H1 (cell line): Measurements from ENCODE around the gene SSMEM1. TPM values are rescaled to one million over a fixed set of nuclear protein-coding genes. Genes with fewer than 3 reads are reported as not detected.

Source experiments
- CTCF ChIA-PET: fragments of 300-600 bp; sonication (Branson Sonifier 250); formaldehyde crosslinking; loops from one replicate; lab custom pipeline; 2021; ENCODE audit not compliant: partially characterized antibody; lab: Charles Lee
- POLR2A ChIA-PET: fragments of 300-600 bp; sonication (Branson Sonifier 250); formaldehyde crosslinking; loops from one replicate; lab custom pipeline; 2021; ENCODE audit warnings: inconsistent platforms; ENCODE audit not compliant: partially characterized antibody; lab: Charles Lee
- DNase-seq, 2 experiments: peaks; one replicate each; pipeline versions ENCODE4 v3.0.0 to v3.0.0-alpha.2; 2010 to 2022; ENCODE audit warnings: low spot score in 2 of 2, low read depth in 1 of 2, mixed read lengths in 1 of 2
- FAIRE-seq: peaks from 2 replicates; lab custom pipeline; 2011; peaks lifted over from hg19 to GRCh38; lab: Jason Lieb, UNC
- H2AFZ ChIP-seq: 2 replicates; pipeline ENCODE4 v1.8.1; 2012; ENCODE audit warnings: low read length, inconsistent platforms
- H2AK5ac ChIP-seq: 2 replicates; pipeline ENCODE4 v1.6.1; 2013; ENCODE audit warnings: low read depth, low read length
- H2BK120ac ChIP-seq: replicated peaks from 2 replicates; pipeline ENCODE3; 2013; ENCODE audit warnings: low read depth, low read length, inconsistent platforms
- H2BK12ac ChIP-seq: 2 replicates; pipeline ENCODE4 v1.6.1; 2013; ENCODE audit warnings: low read depth, low read length
- H2BK15ac ChIP-seq: 2 replicates; pipeline ENCODE4 v1.6.1; 2013; ENCODE audit warnings: low read length
- H2BK20ac ChIP-seq: 2 replicates; pipeline ENCODE4 v1.6.1; 2013; ENCODE audit warnings: low read length
- H2BK5ac ChIP-seq: 2 replicates; pipeline ENCODE4 v1.6.1; 2013; ENCODE audit warnings: low read depth, low read length
- H3K14ac ChIP-seq: 2 replicates; pipeline ENCODE4 v1.6.1; 2013; ENCODE audit warnings: inconsistent platforms; ENCODE audit not compliant: insufficient read length
- H3K18ac ChIP-seq: 2 replicates; pipeline ENCODE4 v1.6.1; 2013; ENCODE audit warnings: low read length; ENCODE audit errors: extremely low read depth
- H3K23ac ChIP-seq: 2 replicates; pipeline ENCODE4 v1.6.1; 2013; ENCODE audit warnings: inconsistent platforms; ENCODE audit not compliant: insufficient read length
- H3K23me2 ChIP-seq: 2 replicates; pipeline ENCODE4 v1.6.1; 2013; ENCODE audit warnings: low read depth, low read length
- H3K27ac ChIP-seq: 2 replicates; pipeline ENCODE4 v1.6.1; 2011; ENCODE audit warnings: low read depth, low read length, inconsistent platforms
- H3K27me3 ChIP-seq, 4 experiments: replicated peaks in 1 of 4; 1 replicate in 1 of 4; 2 replicates in 3 of 4; pipeline versions ENCODE4 v1.6.1 to v1.8.1; 2011 to 2013; ENCODE audit warnings: low read length in 3 of 4, mild to moderate bottlenecking in 3 of 4, inconsistent platforms in 2 of 4, mixed read lengths in 2 of 4, moderate library complexity in 1 of 4; ENCODE audit not compliant: control insufficient read depth in 3 of 4, insufficient read depth in 3 of 4; ENCODE audit errors: extremely low read depth in 1 of 4
- H3K36me3 ChIP-seq, 4 experiments: 2 replicates each; pipeline versions ENCODE4 v1.6.1 to v1.8.1; 2011 to 2013; ENCODE audit warnings: mild to moderate bottlenecking in 4 of 4, low read length in 3 of 4, moderate library complexity in 2 of 4, control low read depth in 1 of 4, inconsistent platforms in 1 of 4; ENCODE audit not compliant: insufficient read depth in 4 of 4, control insufficient read depth in 2 of 4
- H3K4ac ChIP-seq: replicated peaks from 2 replicates; pipeline ENCODE3; 2013; ENCODE audit warnings: low read length, low read depth, mixed read lengths, inconsistent platforms; ENCODE audit not compliant: insufficient read length
- H3K4me1 ChIP-seq, 4 experiments: replicated peaks in 1 of 4; 1 replicate in 1 of 4; 2 replicates in 3 of 4; pipeline versions ENCODE4 v1.6.1 to v1.8.1; 2011 to 2013; ENCODE audit warnings: low read length in 3 of 4, inconsistent platforms in 2 of 4, mixed read lengths in 1 of 4; ENCODE audit not compliant: insufficient read depth in 4 of 4, control insufficient read depth in 3 of 4
- H3K4me2 ChIP-seq, 2 experiments: 2 replicates each; pipeline versions ENCODE4 v1.6.1 to v1.8.1; 2011 to 2013; ENCODE audit warnings: low read depth in 2 of 2, low read length in 2 of 2, control low read depth in 1 of 2, inconsistent platforms in 1 of 2, mild to moderate bottlenecking in 1 of 2; ENCODE audit not compliant: insufficient read depth in 1 of 2
- H3K4me3 ChIP-seq, 4 experiments: fragments of 200-600, 300-600 bp in 1 of 4; sonication (generic), shearing (Covaris generic), sonication (Bioruptor Twin) in 1 of 4; 2 replicates each; pipeline versions ENCODE4 v1.5.1 to v1.8.1; 2011 to 2016; ENCODE audit warnings: low read length in 4 of 4, low read depth in 3 of 4, control low read depth in 2 of 4, inconsistent platforms in 2 of 4, mild to moderate bottlenecking in 2 of 4, mixed read lengths in 1 of 4, moderate library complexity in 1 of 4; ENCODE audit not compliant: insufficient read depth in 2 of 4; ENCODE audit errors: extremely low read depth in 1 of 4
- H3K56ac ChIP-seq: replicated peaks from 2 replicates; pipeline ENCODE3; 2013; ENCODE audit warnings: low read depth, mild to moderate bottlenecking, mixed read lengths, low read length, inconsistent platforms; ENCODE audit not compliant: insufficient read length
- H3K79me1 ChIP-seq: 2 replicates; pipeline ENCODE4 v1.6.1; 2013; ENCODE audit warnings: low read depth, low read length, control low read depth
- H3K79me2 ChIP-seq, 2 experiments: 2 replicates each; pipeline versions ENCODE4 v1.6.1 to v1.8.1; 2012 to 2013; ENCODE audit warnings: low read length in 2 of 2, mild to moderate bottlenecking in 2 of 2, inconsistent platforms in 1 of 2; ENCODE audit not compliant: insufficient read depth in 2 of 2, control insufficient read depth in 1 of 2
- H3K9ac ChIP-seq, 4 experiments: replicated peaks in 1 of 4; 1 replicate in 1 of 4; 2 replicates in 3 of 4; pipeline versions ENCODE4 v1.6.1 to v1.8.1; 2011 to 2013; ENCODE audit warnings: low read depth in 3 of 4, low read length in 3 of 4, control low read depth in 2 of 4, mild to moderate bottlenecking in 2 of 4, moderate library complexity in 2 of 4, inconsistent platforms in 1 of 4; ENCODE audit errors: extremely low read depth in 1 of 4
- H3K9me3 ChIP-seq, 2 experiments: 2 replicates each; pipeline versions ENCODE4 v1.6.1 to v1.8.1; 2012 to 2013; ENCODE audit warnings: mild to moderate bottlenecking in 2 of 2, moderate library complexity in 2 of 2, control low read depth in 1 of 2, inconsistent platforms in 1 of 2, low read depth in 1 of 2, low read length in 1 of 2, mixed read lengths in 1 of 2; ENCODE audit not compliant: insufficient read depth in 2 of 2
- H4K20me1 ChIP-seq, 2 experiments: replicated peaks in 1 of 2; 2 replicates each; pipeline versions ENCODE3 to v1.8.1; 2011 to 2013; ENCODE audit warnings: inconsistent platforms in 2 of 2, low read length in 2 of 2, mild to moderate bottlenecking in 1 of 2; ENCODE audit not compliant: insufficient read depth in 2 of 2, control insufficient read depth in 1 of 2
- H4K5ac ChIP-seq: 2 replicates; pipeline ENCODE4 v1.6.1; 2013; ENCODE audit warnings: low read length, low read depth, mixed read lengths, inconsistent platforms; ENCODE audit not compliant: insufficient read length
- H4K8ac ChIP-seq: 2 replicates; pipeline ENCODE4 v1.8.0; 2013; ENCODE audit warnings: mild to moderate bottlenecking, moderate library complexity, low read length, inconsistent platforms; ENCODE audit not compliant: insufficient read depth; ENCODE audit errors: extremely low read depth
- H4K91ac ChIP-seq: replicated peaks from 2 replicates; pipeline ENCODE3; 2013; ENCODE audit warnings: low read length, mixed read lengths, inconsistent platforms; ENCODE audit not compliant: insufficient read length
- ASH2L ChIP-seq: fragments of 200-600, 300-600 bp; sonication (generic); IDR thresholded peaks from one replicate; pipeline ENCODE4 v1.7.1; 2017; ENCODE audit warnings: low read length
- CEBPB ChIP-seq: IDR thresholded peaks from 2 replicates; pipeline ENCODE4 v1.6.1; 2012; ENCODE audit warnings: low read depth, low read length
- HDAC6 ChIP-seq: IDR thresholded peaks from one replicate; pipeline ENCODE4 v1.7.1; 2012; ENCODE audit warnings: low read depth, mild to moderate bottlenecking, inconsistent platforms, low read length, moderate library complexity
- KDM4A ChIP-seq: IDR thresholded peaks from one replicate; pipeline ENCODE4 v1.7.1; 2012; ENCODE audit warnings: low read depth, mild to moderate bottlenecking, moderate library complexity, low read length, inconsistent platforms; ENCODE audit not compliant: severe bottlenecking
- KDM5A ChIP-seq: fragments of 200-600 bp; IDR thresholded peaks from 2 replicates; pipeline ENCODE4 v1.7.1; 2012; ENCODE audit warnings: mild to moderate bottlenecking, low read length, inconsistent platforms, mixed read lengths
- RAD21 ChIP-seq, 2 experiments: IDR thresholded peaks in 1 of 2; conservative IDR thresholded peaks in 1 of 2; 2 replicates each; pipeline ENCODE4 v1.6.1; 2011; ENCODE audit warnings: low read depth in 2 of 2, low read length in 2 of 2, improper control_type of control experiment in 1 of 2, inconsistent platforms in 1 of 2, mild to moderate bottlenecking in 1 of 2, moderate library complexity in 1 of 2
- RNF2 ChIP-seq: fragments of 200-900, 300-1000 bp; sonication (generic); IDR thresholded peaks from 2 replicates; pipeline ENCODE4 v1.7.1; 2016; ENCODE audit warnings: borderline replicate concordance, low read depth, mild to moderate bottlenecking, antibody characterized with exemption, low read length; ENCODE audit not compliant: poor library complexity, severe bottlenecking; ENCODE audit errors: missing control alignments
- RXRA ChIP-seq: IDR thresholded peaks from 2 replicates; pipeline ENCODE4 v1.6.1; 2011; ENCODE audit warnings: low read depth, mild to moderate bottlenecking, low read length, moderate library complexity; ENCODE audit not compliant: insufficient read depth
- SP1 ChIP-seq: IDR thresholded peaks from 2 replicates; pipeline ENCODE4 v1.6.1; 2011; ENCODE audit warnings: low read depth, low read length
- TAF7 ChIP-seq: optimal IDR thresholded peaks from 2 replicates; pipeline ENCODE3; 2011; ENCODE audit warnings: low read depth, mild to moderate bottlenecking, inconsistent platforms, low read length, moderate library complexity, borderline replicate concordance
- WGBS, 2 experiments: shearing (Covaris generic) in 1 of 2; methylation state at CpG; one replicate each; pipeline versions ENCODE4 v1.1.6 to v1.1.7; 2013 to 2015; ENCODE audit warnings: low lambda C conversion rate in 2 of 2, mixed read lengths in 2 of 2, inconsistent platforms in 1 of 2, low coverage in 1 of 2, missing lambda C conversion rate in 1 of 2; ENCODE audit not compliant: insufficient replicate concordance in 2 of 2, insufficient coverage in 1 of 2, insufficient read length in 1 of 2; ENCODE audit errors: extremely low coverage in 1 of 2, missing lambda C conversion rate in 1 of 2; 5-methylcytosine and 5-hydroxymethylcytosine counted together
- polyA plus RNA-seq, 7 experiments: library from polyadenylated mRNA; depleted of rRNA in 3 of 7; stranded (reverse) in 5 of 7; unstranded in 2 of 7; fragments of >200 nt in 5 of 7; fragments of 200-250 nt in 2 of 7; gene quantifications; 1 replicate in 5 of 7; 2 replicates in 1 of 7; 4 replicates in 1 of 7; pipeline versions ENCODE4 v1.2.1 to v1.2.3, GENCODE V29; 2011 to 2013; ENCODE audit warnings: missing spikeins in 2 of 7, mixed read lengths in 2 of 7
- total RNA-seq: library from RNA; stranded (reverse); fragmentation: NEBNext Ultra II Directional; extraction: Animal tissue kit (Norgen Biotek cat#: 25700); gene quantifications from 2 replicates; pipeline ENCODE4 v1.2.1, GENCODE V29; 2021
- TF ChIP-seq, protein P1 (sequence below): IDR thresholded peaks from 2 replicates; pipeline ENCODE4 v1.6.1; 2011; ENCODE audit warnings: low read length, improper control_type of control experiment
- TF ChIP-seq, protein P2 (sequence below): IDR thresholded peaks from 2 replicates; pipeline ENCODE4 v1.6.1; 2011; ENCODE audit warnings: low read depth, mild to moderate bottlenecking, low read length; ENCODE audit not compliant: insufficient read depth

Gene SSMEM1
- total and polyA plus RNA-seq, 2 of the 8 experiments (the other 6 are each of a cell fraction or from before 2014, with no cell fraction given): not detected

DNA sequence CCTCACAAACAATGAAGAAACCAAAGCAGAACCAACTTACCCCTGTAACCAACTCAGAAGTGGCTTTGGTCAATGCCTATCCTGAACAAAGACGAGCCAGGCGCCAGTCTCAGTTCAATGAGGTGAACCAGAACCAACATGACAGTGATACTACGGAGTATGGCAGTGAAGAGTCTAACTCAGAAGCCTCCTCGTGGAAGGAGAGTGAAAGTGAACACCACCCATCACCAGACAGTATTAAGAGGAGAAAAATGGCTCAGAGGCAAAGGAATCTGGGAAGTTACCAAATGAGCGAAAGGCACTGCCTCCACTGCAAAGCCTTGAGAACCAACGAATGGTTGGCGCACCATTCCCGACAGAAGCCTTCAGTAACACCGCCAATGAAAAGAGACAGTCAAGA is 8.4 kb downstream of the SSMEM1 start:
- no peaks in the 10 kb centered on the region for H3K9me3 ChIP-seq
- no peak overlapping the region for H3K23ac ChIP-seq
- H4K91ac ChIP-seq: no peak overlapping the region
- H2AK5ac ChIP-seq: no peak overlapping the region
- WGBS, 2 experiments: 90% methylated on average over 9 of the region's 9 CpGs; no CpG with 5 or more reads in 1 of the 2 experiments
- H2BK20ac ChIP-seq: no peak overlapping the region
- no peaks in the 10 kb centered on the region for H3K79me2 ChIP-seq
- H2BK12ac ChIP-seq: no peak overlapping the region
- H3K79me1 ChIP-seq: no peaks in the 10 kb centered on the region
- H2AFZ ChIP-seq: no peak overlapping the region
- no peak for TF ChIP-seq SP1
- no peak for TF ChIP-seq RNF2
- no peak for TF ChIP-seq RXRA
- no peak for TF ChIP-seq ASH2L
- TF ChIP-seq KDM5A: no peak
- TF ChIP-seq, protein P1, sequence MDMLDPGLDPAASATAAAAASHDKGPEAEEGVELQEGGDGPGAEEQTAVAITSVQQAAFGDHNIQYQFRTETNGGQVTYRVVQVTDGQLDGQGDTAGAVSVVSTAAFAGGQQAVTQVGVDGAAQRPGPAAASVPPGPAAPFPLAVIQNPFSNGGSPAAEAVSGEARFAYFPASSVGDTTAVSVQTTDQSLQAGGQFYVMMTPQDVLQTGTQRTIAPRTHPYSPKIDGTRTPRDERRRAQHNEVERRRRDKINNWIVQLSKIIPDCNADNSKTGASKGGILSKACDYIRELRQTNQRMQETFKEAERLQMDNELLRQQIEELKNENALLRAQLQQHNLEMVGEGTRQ: no peak
- TF ChIP-seq, protein P2, sequence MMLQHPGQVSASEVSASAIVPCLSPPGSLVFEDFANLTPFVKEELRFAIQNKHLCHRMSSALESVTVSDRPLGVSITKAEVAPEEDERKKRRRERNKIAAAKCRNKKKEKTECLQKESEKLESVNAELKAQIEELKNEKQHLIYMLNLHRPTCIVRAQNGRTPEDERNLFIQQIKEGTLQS: no peak
- no peak for TF ChIP-seq TAF7
- no peak for TF ChIP-seq RAD21 (IDR thresholded peaks at IDR 0.05 in 1 of 2, conservative IDR thresholded peaks at IDR 0.05 in 1 of 2; ENCODE audit: low read depth in 2 of 2, low read length in 2 of 2)
- no peak for TF ChIP-seq HDAC6
- TF ChIP-seq CEBPB: no peak
- TF ChIP-seq KDM4A: no peak
- no peak for DNase-seq
- H2BK120ac ChIP-seq: no peak overlapping the region
- H3K4ac ChIP-seq: no peak overlapping the region
- no peak overlapping the region for H4K5ac ChIP-seq
- no peak overlapping the region for H3K4me3 ChIP-seq
- no peaks in the 10 kb centered on the region for H4K20me1 ChIP-seq
- H3K27ac ChIP-seq: no peak overlapping the region
- no peak overlapping the region for H2BK5ac ChIP-seq
- no peaks in the 10 kb centered on the region for H3K36me3 ChIP-seq
- no peak overlapping the region for H3K14ac ChIP-seq
- no peak overlapping the region for H3K18ac ChIP-seq
- ChIA-PET POLR2A (interaction anchor here (3.9 kb wide), 1 partner anchor 11 kb away, joined by 20 read pairs; the partner anchor contains the start of gene TMEM209), CTCF (interaction anchor here (0.7 to 1.2 kb wide), 2 partner anchors 9 to 41 kb away, joined by 3 to 5 read pairs; no protein-coding TSS in a partner anchor)
- no peak overlapping the region for H3K9ac ChIP-seq
- no peak overlapping the region for H2BK15ac ChIP-seq
- no peaks in the 10 kb centered on the region for H3K4me1 ChIP-seq
- no peaks in the 10 kb centered on the region for H3K27me3 ChIP-seq
- no peak overlapping the region for H3K4me2 ChIP-seq
- no peak overlapping the region for H3K56ac ChIP-seq
- no peak for FAIRE-seq
- H3K23me2 ChIP-seq: no peaks in the 10 kb centered on the region
- no peak overlapping the region for H4K8ac ChIP-seq
